Measurements from ENCODE around the gene BATF.

The BATF gene

GRCh38 chr14:75515629-75515996 lies 6.7 kb upstream of the BATF start:
- H3K27me3 ChIP-seq (replicated peaks; ENCODE audit: insufficient read depth, low read length) = no peaks in the 10 kb centered on the region
- no peaks in the 10 kb centered on the region for H3K4me1 ChIP-seq (ENCODE audit: low read length)
- H3F3A ChIP-seq (ENCODE audit: insufficient read depth, low read length) = no peaks in the 10 kb centered on the region
- H3K9me2 ChIP-seq (replicated peaks; ENCODE audit: insufficient read depth, low read length) = no peaks in the 10 kb centered on the region
- peak overlapping the region; percentile 51; the same call in 1 of the 2 replicates for H3K4me2 ChIP-seq (ENCODE audit: low read depth, low read length)
- H4K20me1 ChIP-seq (ENCODE audit: insufficient read depth, low read length) = no peaks in the 10 kb centered on the region
- no peak overlapping the region for H3K27ac ChIP-seq (ENCODE audit: low read length)
- no peaks in the 10 kb centered on the region for H3K36me3 ChIP-seq (replicated peaks; ENCODE audit: insufficient read depth, low read length)
- no peak overlapping the region for H3K9ac ChIP-seq (ENCODE audit: low read length)
- no peaks in the 10 kb centered on the region for H3K9me3 ChIP-seq (replicated peaks; ENCODE audit: insufficient read depth, low read length)
- no peak overlapping the region; the same call in 1 of the 2 replicates for H3K4me3 ChIP-seq (ENCODE audit: low read length)
- TF ChIP-seq EZH2 (optimal IDR thresholded peaks at IDR 0.05; ENCODE audit: low read depth, low read length) (no peak), CTCF (IDR thresholded peaks at IDR 0.05; ENCODE audit: low read length) (no peak), EZH2phosphoT487 (IDR thresholded peaks at IDR 0.05; ENCODE audit: low read length) (no peak)
- no peak for DNase-seq
- no peak overlapping the region for H2AFZ ChIP-seq (ENCODE audit: low read length)
- H3K79me2 ChIP-seq (ENCODE audit: low read length) = no peaks in the 10 kb centered on the region

- Histone ChIP-seq H3K4me2 (ENCODE audit: low read depth, low read length) (no peak overlapping the region), H3K9ac (ENCODE audit: low read length) (no peak overlapping the region), H3K36me3 (replicated peaks; ENCODE audit: insufficient read depth, low read length) (no peaks in the 10 kb centered on the region), H4K20me1 (ENCODE audit: insufficient read depth, low read length) (no peaks in the 10 kb centered on the region), H3K27me3 (replicated peaks; ENCODE audit: insufficient read depth, low read length) (no peaks in the 10 kb centered on the region), H3F3A (ENCODE audit: insufficient read depth, low read length) (peaks cover 4% of the 10 kb centered on the region; the same call in 1 of the 2 replicates), H2AFZ (ENCODE audit: low read length) (no peak overlapping the region), H3K79me2 (ENCODE audit: low read length) (no peaks in the 10 kb centered on the region), H3K9me3 (replicated peaks; ENCODE audit: insufficient read depth, low read length) (no peaks in the 10 kb centered on the region), H3K4me3 (ENCODE audit: low read length) (no peak overlapping the region), H3K27ac (ENCODE audit: low read length) (no peak overlapping the region), H3K9me2 (replicated peaks; ENCODE audit: insufficient read depth, low read length) (no peaks in the 10 kb centered on the region), H3K4me1 (ENCODE audit: low read length) (peaks cover 8% of the 10 kb centered on the region)
- TF ChIP-seq CTCF (IDR thresholded peaks at IDR 0.05; ENCODE audit: low read length) = peak; percentile 29
- no peak for TF ChIP-seq EZH2 (optimal IDR thresholded peaks at IDR 0.05; ENCODE audit: low read depth, low read length)
- DNase-seq = peak; percentile 21
Observed at GRCh38 chr14:75518625-75519024, 3.6 kb upstream of the BATF start.

DNA sequence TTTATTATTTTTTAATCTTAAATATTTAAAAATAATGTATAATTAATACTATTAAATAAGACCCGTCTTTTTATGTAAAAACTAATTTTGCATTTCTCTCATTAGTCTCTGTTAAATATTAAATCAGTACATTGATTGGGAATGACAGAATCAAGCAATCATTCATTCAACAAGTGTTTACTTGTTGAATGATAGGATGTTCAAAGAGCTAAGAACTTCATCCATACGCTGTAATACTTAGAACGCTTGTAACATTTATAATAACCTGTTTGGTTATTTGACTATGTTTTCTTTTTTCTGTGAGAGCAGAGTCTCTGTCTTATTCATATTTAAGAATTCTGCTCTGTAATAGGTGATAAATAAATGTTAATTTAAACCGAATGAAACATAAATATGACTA lies 2.9 kb upstream of the BATF start:
- peaks cover 8% of the 10 kb centered on the region for H3K4me1 ChIP-seq (ENCODE audit: low read length)
- no peak overlapping the region for H3K9ac ChIP-seq (ENCODE audit: low read length)
- DNase-seq = no peak
- H3K36me3 ChIP-seq (replicated peaks; ENCODE audit: insufficient read depth, low read length) = no peaks in the 10 kb centered on the region
- no peaks in the 10 kb centered on the region for H3K79me2 ChIP-seq (ENCODE audit: low read length)
- no peaks in the 10 kb centered on the region for H3K9me3 ChIP-seq (replicated peaks; ENCODE audit: insufficient read depth, low read length)
- no peak overlapping the region for H2AFZ ChIP-seq (ENCODE audit: low read length)
- H3K27ac ChIP-seq (ENCODE audit: low read length) = no peak overlapping the region
- no peak overlapping the region for H3K4me2 ChIP-seq (ENCODE audit: low read depth, low read length)
- no peaks in the 10 kb centered on the region for H3K9me2 ChIP-seq (replicated peaks; ENCODE audit: insufficient read depth, low read length)
- TF ChIP-seq EZH2 (optimal IDR thresholded peaks at IDR 0.05; ENCODE audit: low read depth, low read length) (no peak), EZH2phosphoT487 (IDR thresholded peaks at IDR 0.05; ENCODE audit: low read length) (no peak), CTCF (IDR thresholded peaks at IDR 0.05; ENCODE audit: low read length) (no peak)
- peaks cover 4% of the 10 kb centered on the region; the same call in 1 of the 2 replicates for H3F3A ChIP-seq (ENCODE audit: insufficient read depth, low read length)
- H4K20me1 ChIP-seq (ENCODE audit: insufficient read depth, low read length) = no peaks in the 10 kb centered on the region
- no peaks in the 10 kb centered on the region for H3K27me3 ChIP-seq (replicated peaks; ENCODE audit: insufficient read depth, low read length)
- H3K4me3 ChIP-seq (ENCODE audit: low read length) = no peak overlapping the region

All from MM.1S (cell line).